ENCODE measurements around the gene SEMA4B. TPM values are rescaled to one million over a fixed set of nuclear protein-coding genes. Genes with fewer than 3 reads are reported as not detected.

Gene SEMA4B
- total and polyA plus RNA-seq, 11 donors = 13.8 to 105 (median 21.0) TPM

DNA sequence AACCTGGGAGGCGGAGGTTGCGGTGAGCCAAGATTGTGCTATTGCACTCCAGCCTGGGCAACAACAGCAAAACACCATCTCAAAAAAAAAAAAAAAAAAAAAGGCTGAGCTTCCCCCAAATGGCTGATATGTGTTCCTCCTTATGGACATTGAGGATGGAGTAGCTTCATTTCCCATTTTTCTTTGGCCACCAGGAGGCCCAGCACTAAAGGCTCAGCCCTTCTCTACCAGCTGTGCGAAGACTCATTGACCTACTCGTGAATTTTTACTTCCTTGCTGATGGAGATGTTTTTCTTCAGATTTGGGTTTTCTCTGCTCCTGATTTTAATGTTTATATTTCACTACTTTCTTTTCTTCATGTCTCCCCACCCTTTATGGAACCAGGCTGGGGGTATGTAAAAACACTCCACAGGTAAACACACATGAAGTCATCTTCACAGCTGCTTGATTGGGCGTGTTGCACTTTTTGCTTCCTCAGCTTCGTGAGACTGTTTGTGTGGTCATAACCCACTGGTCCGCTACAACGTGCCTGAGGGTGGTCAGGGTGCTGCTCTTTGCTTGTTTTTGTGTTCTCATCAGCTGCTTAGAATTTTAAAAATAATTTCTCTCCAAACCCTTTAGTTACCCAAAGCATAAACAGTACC, 13.5 kb downstream of the SEMA4B start:
- Histone ChIP-seq H3K27me3 (no peaks in the 10 kb centered on the region), H3K4me1 (peaks cover 0 to 43% (median 21%) of the 10 kb centered on the region in 12 donors), H3K27ac (peak overlapping the region in 1 of 12 donors; percentile 17), H3K4me3 (no peak overlapping the region), H3K36me3 (peaks cover 0 to 15% (median 3%) of the 10 kb centered on the region in 9 donors), H3K9me3 (no peaks in the 10 kb centered on the region)
- intact Hi-C loops (cut with DNase I) = no loop called here
- 80 to 85% (median 84%) methylated on average over 8 of the region's 8 CpGs for WGBS, 4 donors
- ATAC-seq (no peak), DNase-seq (no peak)
- TF ChIP-seq, protein P1, sequence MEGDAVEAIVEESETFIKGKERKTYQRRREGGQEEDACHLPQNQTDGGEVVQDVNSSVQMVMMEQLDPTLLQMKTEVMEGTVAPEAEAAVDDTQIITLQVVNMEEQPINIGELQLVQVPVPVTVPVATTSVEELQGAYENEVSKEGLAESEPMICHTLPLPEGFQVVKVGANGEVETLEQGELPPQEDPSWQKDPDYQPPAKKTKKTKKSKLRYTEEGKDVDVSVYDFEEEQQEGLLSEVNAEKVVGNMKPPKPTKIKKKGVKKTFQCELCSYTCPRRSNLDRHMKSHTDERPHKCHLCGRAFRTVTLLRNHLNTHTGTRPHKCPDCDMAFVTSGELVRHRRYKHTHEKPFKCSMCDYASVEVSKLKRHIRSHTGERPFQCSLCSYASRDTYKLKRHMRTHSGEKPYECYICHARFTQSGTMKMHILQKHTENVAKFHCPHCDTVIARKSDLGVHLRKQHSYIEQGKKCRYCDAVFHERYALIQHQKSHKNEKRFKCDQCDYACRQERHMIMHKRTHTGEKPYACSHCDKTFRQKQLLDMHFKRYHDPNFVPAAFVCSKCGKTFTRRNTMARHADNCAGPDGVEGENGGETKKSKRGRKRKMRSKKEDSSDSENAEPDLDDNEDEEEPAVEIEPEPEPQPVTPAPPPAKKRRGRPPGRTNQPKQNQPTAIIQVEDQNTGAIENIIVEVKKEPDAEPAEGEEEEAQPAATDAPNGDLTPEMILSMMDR (IDR thresholded peaks at IDR 0.05) = peak in 3 of 12 donors; percentile 7 to 20 (median 8)
- TF ChIP-seq POLR2A (IDR thresholded peaks at IDR 0.05) = no peak

DNA sequence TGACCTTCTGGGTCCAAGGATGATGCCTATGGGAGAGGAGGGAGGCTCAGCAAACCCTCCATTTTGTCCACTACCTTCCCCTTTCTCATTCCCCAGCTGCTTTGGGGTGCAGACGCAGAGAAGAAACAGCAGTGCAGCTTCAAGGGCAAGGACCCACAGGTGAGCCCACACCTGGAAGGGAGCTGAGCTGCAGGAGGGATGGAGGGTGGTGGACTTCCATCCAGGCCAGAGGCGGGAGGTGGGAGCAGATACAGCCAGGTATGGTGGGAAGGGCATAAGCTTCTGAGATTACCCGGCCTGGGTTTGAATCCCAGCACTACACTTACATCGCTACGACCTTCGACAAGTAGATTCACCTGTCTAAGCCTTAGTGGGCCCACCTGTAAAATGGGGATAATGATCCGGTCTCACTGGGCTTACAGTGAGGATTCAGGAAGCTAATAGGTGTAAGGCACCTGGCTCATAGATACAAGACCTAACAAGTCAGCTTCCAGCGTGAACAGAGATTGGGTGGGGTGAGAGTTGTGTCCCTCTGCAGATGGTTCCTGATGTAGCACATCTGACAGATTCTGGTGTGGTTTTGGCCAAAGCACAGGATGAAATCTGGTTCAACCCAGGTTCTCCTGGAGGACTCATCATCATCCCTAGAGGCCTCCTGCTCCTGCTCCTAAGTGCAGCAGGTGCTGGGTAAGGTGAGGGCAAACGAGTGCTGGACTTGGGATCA, 16.7 kb downstream of the SEMA4B start:
- DNase-seq (no peak), ATAC-seq (no peak)
- Histone ChIP-seq H3K4me1 (peaks cover 0 to 24% (median 16%) of the 10 kb centered on the region in 12 donors), H3K4me3 (no peak overlapping the region), H3K27ac (no peak overlapping the region), H3K9me3 (no peaks in the 10 kb centered on the region), H3K27me3 (no peaks in the 10 kb centered on the region), H3K36me3 (peaks cover 0 to 17% (median 8%) of the 10 kb centered on the region in 9 donors)
- TF ChIP-seq, protein P1 (IDR thresholded peaks at IDR 0.05) = no peak
- TF ChIP-seq POLR2A (IDR thresholded peaks at IDR 0.05) = no peak
- intact Hi-C loops (cut with DNase I) = no loop called here
- WGBS, 4 donors = 74 to 96% (median 86%) methylated on average over 9 of the region's 9 CpGs

DNA sequence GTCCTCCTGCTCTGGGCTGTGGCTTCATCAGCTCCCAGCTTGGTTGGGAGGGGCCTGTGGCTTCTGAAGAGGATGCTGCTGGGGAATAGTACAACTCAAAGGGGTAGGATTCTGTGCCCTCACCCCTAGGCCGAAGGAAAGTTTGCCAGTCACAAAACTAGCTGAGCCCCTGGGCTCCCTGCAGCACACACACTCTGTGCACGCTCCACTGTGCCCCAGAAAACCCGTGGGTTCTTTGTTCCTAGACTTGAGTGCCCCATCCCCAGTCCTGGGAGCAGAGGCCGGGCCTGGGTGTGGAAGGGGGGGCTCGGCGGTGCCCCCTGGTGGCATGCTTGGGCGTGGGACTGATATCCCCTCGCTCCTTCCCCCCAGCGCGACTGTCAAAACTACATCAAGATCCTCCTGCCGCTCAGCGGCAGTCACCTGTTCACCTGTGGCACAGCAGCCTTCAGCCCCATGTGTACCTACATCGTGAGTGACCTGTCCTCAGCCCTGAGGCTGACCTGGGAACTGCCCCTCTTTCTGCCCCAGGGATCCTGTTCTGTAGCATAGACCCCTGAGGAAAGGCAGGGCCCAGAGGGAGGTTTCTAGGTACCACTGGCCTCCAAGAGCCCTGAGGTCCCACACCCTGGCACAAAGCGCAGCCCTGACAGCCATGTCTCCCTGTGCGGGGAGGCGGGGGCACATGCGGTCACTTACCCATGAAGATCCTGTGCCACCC, 18.5 kb downstream of the SEMA4B start:
- peak; percentile 42 to 62 (median 56) for ATAC-seq
- intact Hi-C loops (cut with DNase I) = loop anchor here in 2 of 10 donors (5.0 kb wide), 2 partner anchors 32 to 117 kb away; partner anchors contain the start of gene IDH2 (in 1 of the 2)
- Histone ChIP-seq H3K4me3 (no peak overlapping the region), H3K27me3 (no peaks in the 10 kb centered on the region), H3K27ac (peak overlapping the region in 1 of 12 donors; percentile 67), H3K36me3 (peaks cover 0 to 33% (median 25%) of the 10 kb centered on the region in 9 donors), H3K4me1 (peaks cover 0 to 14% (median 8%) of the 10 kb centered on the region in 12 donors), H3K9me3 (no peaks in the 10 kb centered on the region)
- WGBS, 4 donors = 60 to 75% (median 66%) methylated on average over 15 to 17 of the region's 17 CpGs
- TF ChIP-seq POLR2A (IDR thresholded peaks at IDR 0.05) = no peak
- TF ChIP-seq, protein P1 (IDR thresholded peaks at IDR 0.05) = peak; percentile 53 to 78 (median 69)
- DNase-seq = no peak
